Lower leg skin (tissue), 3 donors: Measurements from ENCODE around the gene ITPA.

Experiments used
- CTCF ChIP-seq, 3 donors: fragments of 450-650 bp; IDR thresholded peaks; one replicate each; pipeline ENCODE4 v1.5.1; 2016; ENCODE audit warnings: antibody characterized with exemption in 3 of 3, mild to moderate bottlenecking in 3 of 3, moderate library complexity in 2 of 3
- POLR2A ChIP-seq, 2 donors: fragments of 450-650 bp; IDR thresholded peaks; one replicate each; pipeline ENCODE4 v1.6.1; 2016 to 2017; ENCODE audit warnings: antibody characterized with exemption in 2 of 2, mild to moderate bottlenecking in 1 of 2, moderate library complexity in 1 of 2

- TF ChIP-seq POLR2A (IDR thresholded peaks at IDR 0.05): no peak
- TF ChIP-seq CTCF (IDR thresholded peaks at IDR 0.05): no peak
Measured at GRCh38 chr20:3166913-3167342, 42.4 kb upstream of the ITPA start.
